Measurements from ENCODE around the gene PLCB3.

DNA sequence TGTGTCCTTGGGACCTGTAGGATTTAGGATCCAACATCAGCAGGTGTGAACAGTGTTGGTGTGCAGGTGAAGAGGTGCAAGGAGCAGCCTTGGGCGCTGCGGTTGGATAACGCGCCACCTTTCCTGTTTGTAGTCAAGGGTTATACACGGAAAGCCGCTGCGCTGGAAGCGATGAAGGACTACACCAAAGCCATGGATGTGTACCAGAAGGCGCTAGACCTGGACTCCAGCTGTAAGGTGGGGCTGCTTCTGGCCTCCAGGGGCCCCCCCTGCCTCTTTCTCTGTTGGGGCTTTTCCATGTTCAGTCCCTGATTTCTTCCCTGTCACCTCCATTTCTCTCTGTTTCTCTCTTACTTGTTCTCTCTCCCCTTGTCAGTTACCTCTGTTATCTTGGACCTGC, 48.3 kb upstream of the PLCB3 start:
- TF ChIP-seq, protein P1, sequence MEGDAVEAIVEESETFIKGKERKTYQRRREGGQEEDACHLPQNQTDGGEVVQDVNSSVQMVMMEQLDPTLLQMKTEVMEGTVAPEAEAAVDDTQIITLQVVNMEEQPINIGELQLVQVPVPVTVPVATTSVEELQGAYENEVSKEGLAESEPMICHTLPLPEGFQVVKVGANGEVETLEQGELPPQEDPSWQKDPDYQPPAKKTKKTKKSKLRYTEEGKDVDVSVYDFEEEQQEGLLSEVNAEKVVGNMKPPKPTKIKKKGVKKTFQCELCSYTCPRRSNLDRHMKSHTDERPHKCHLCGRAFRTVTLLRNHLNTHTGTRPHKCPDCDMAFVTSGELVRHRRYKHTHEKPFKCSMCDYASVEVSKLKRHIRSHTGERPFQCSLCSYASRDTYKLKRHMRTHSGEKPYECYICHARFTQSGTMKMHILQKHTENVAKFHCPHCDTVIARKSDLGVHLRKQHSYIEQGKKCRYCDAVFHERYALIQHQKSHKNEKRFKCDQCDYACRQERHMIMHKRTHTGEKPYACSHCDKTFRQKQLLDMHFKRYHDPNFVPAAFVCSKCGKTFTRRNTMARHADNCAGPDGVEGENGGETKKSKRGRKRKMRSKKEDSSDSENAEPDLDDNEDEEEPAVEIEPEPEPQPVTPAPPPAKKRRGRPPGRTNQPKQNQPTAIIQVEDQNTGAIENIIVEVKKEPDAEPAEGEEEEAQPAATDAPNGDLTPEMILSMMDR (IDR thresholded peaks at IDR 0.05; ENCODE audit: low read length): no peak
- TF ChIP-seq EZH2 (optimal IDR thresholded peaks at IDR 0.05; ENCODE audit: low read depth, low read length): no peak

Measured in MM.1S (cell line).